Medulla oblongata (tissue), 1 donor: ENCODE results near the gene GRIK2.

ENCODE experiments used
- DNase-seq: peaks from one replicate; pipeline ENCODE4 v3.0.0-alpha.2; 2015; ENCODE audit errors: extremely low spot score

The GRIK2 gene

GRCh38 chr6:101454106-101454676, 60.7 kb downstream of the GRIK2 start:
- no peak for DNase-seq

- DNase-seq: no peak
Observed at GRCh38 chr6:101458336-101458735, 64.8 kb downstream of the GRIK2 start.

GRCh38 chr6:101458826-101459225, 65.3 kb downstream of the GRIK2 start:
- no peak for DNase-seq

GRCh38 chr6:101462576-101462975, 69.1 kb downstream of the GRIK2 start:
- no peak for DNase-seq

GRCh38 chr6:101465863-101466262, 72.4 kb downstream of the GRIK2 start:
- DNase-seq: no peak

- DNase-seq: no peak
Observed at GRCh38 chr6:101477436-101477835, 83.9 kb downstream of the GRIK2 start.

GRCh38 chr6:101478891-101479290, 85.4 kb downstream of the GRIK2 start:
- no peak for DNase-seq

GRCh38 chr6:101482606-101483005, 89.1 kb downstream of the GRIK2 start:
- no peak for DNase-seq

- no peak for DNase-seq
Observed at GRCh38 chr6:101484781-101485180, 91.3 kb downstream of the GRIK2 start.

GRCh38 chr6:101486124-101486523, 92.6 kb downstream of the GRIK2 start:
- no peak for DNase-seq

GRCh38 chr6:101486726-101487125, 93.2 kb downstream of the GRIK2 start:
- no peak for DNase-seq

GRCh38 chr6:101489456-101489855, 95.9 kb downstream of the GRIK2 start:
- DNase-seq: no peak

GRCh38 chr6:101490857-101491256, 97.3 kb downstream of the GRIK2 start:
- DNase-seq: no peak

GRCh38 chr6:101502818-101503217, 109.3 kb downstream of the GRIK2 start:
- DNase-seq: no peak

GRCh38 chr6:101509536-101509935, 116.0 kb downstream of the GRIK2 start:
- no peak for DNase-seq

GRCh38 chr6:101513181-101513580, 119.7 kb downstream of the GRIK2 start:
- DNase-seq: no peak

- no peak for DNase-seq
Observed at GRCh38 chr6:101516578-101516977, 123.1 kb downstream of the GRIK2 start.

GRCh38 chr6:101517632-101518031, 124.1 kb downstream of the GRIK2 start:
- no peak for DNase-seq

- no peak for DNase-seq
Observed at GRCh38 chr6:101522254-101522653, 128.7 kb downstream of the GRIK2 start.

- no peak for DNase-seq
Observed at GRCh38 chr6:101527467-101527866, 134.0 kb downstream of the GRIK2 start.

- no peak for DNase-seq
Observed at GRCh38 chr6:101528801-101529200, 135.3 kb downstream of the GRIK2 start.

GRCh38 chr6:101531538-101531937, 138.0 kb downstream of the GRIK2 start:
- DNase-seq: no peak

- no peak for DNase-seq
Observed at GRCh38 chr6:101534386-101534785, 140.9 kb downstream of the GRIK2 start.

GRCh38 chr6:101534821-101535220, 141.3 kb downstream of the GRIK2 start:
- DNase-seq: no peak
